Adrenal gland (tissue), 12 donors: ENCODE measurements around the gene POLE. TPM values are rescaled to one million over a fixed set of nuclear protein-coding genes. Genes with fewer than 3 reads are reported as not detected.

Experiments
- DNase-seq, 7 donors: peaks; one replicate each; pipeline ENCODE4 v3.0.0-alpha.2; 2019 to 2020
- H3K27ac ChIP-seq, 5 donors: fragments of 200-600 bp; sonication (generic) in 4 of 5; 1 replicate in 3 of 5; 2 replicates in 2 of 5; pipeline versions ENCODE4 v1.5.1 to v1.8.0; 2016 to 2020; ENCODE audit warnings: mild to moderate bottlenecking in 1 of 5
- H3K27me3 ChIP-seq: fragments of 200-600 bp; 2 replicates; pipeline ENCODE4 v1.8.0; 2021
- H3K36me3 ChIP-seq, 2 donors: fragments of 200-600 bp; replicated peaks in 1 of 2; 1 replicate in 1 of 2; 2 replicates in 1 of 2; pipeline versions ENCODE4 v1.5.1 to v1.8.0; 2018 to 2022
- H3K4me1 ChIP-seq, 2 donors: fragments of 200-600 bp; replicated peaks in 1 of 2; 1 replicate in 1 of 2; 2 replicates in 1 of 2; pipeline versions ENCODE4 v1.5.1 to v1.8.0; 2018 to 2021
- H3K4me3 ChIP-seq, 4 donors: fragments of 200-600 bp; sonication (generic) in 3 of 4; one replicate each; pipeline ENCODE4 v1.5.1; 2016 to 2018
- H3K9me3 ChIP-seq, 3 donors: fragments of 200-600 bp; sonication (generic) in 1 of 3; replicated peaks in 1 of 3; 1 replicate in 2 of 3; 2 replicates in 1 of 3; pipeline versions ENCODE4 v1.5.1 to v1.8.0; 2016 to 2021
- POLR2A ChIP-seq, 2 donors: fragments of 450-650 bp; IDR thresholded peaks; one replicate each; pipeline ENCODE4 v1.6.1; 2017; ENCODE audit warnings: antibody characterized with exemption in 2 of 2, mild to moderate bottlenecking in 2 of 2, moderate library complexity in 1 of 2
- WGBS, 4 donors: extraction: QIAGEN DNeasy Blood & Tissue Kit in 2 of 4; methylation state at CpG; one replicate each; pipeline versions ENCODE4 v1.1.5 to v1.1.7; 2013 to 2017; 5-methylcytosine and 5-hydroxymethylcytosine counted together
- intact Hi-C, 2 donors: fragments of 100-400 bp; cut with DNase I; formaldehyde crosslinking; loops; one replicate each; pipeline versions ENCODE4 v1.14.1 to v1.15.0; 2022 to 2023
- polyA plus RNA-seq, 3 donors: library from polyadenylated mRNA; stranded (reverse); fragments of 200-250 nt in 2 of 3; fragments of 350-450 nt in 1 of 3; fragmentation: Illumina TruSeq in 1 of 3; extraction: RNeasy Lipid Tissue Mini Kit (QIAGEN cat#74804) in 1 of 3; gene quantifications; one replicate each; pipeline ENCODE4 v1.2.3, GENCODE V29; 2013 to 2014
- total RNA-seq, 9 donors: library from RNA; depleted of rRNA in 4 of 9; stranded (reverse); fragments of >200 nt in 4 of 9; fragments of 120-200 nt in 1 of 9; fragmentation: NEBNext Ultra II Directional in 1 of 9; extraction: Animal tissue kit (Norgen Biotek cat#: 25700) in 1 of 9; gene quantifications; one replicate each; pipeline versions ENCODE4 v1.1.0 to v1.2.4, GENCODE V29; 2013 to 2023
- TF ChIP-seq, protein P1 (sequence below), 6 experiments: fragments of 450-650 bp in 4 of 6; fragments of 200-600 bp in 2 of 6; sonication (generic) in 1 of 6; IDR thresholded peaks; 1 replicate in 5 of 6; 2 replicates in 1 of 6; pipeline versions ENCODE4 v1.5.1 to v1.8.0; 2016 to 2021; ENCODE audit warnings: antibody characterized with exemption in 6 of 6, mild to moderate bottlenecking in 2 of 6, moderate library complexity in 1 of 6
- donor health status: healthy with polysubstance abuse.
- donor health status: Bipolar disorder and iron deficiency.
- donor health status: DM: yes; HTN: yes; CAD: no.
- donor health status: DM: no; HTN: no; CAD: no.
- donor health status: DM: no; HTN: no; CAD: no.
- donor health status: DM: yes; HTN: yes; CAD: no.

Gene POLE
- total and polyA plus RNA-seq, 12 donors = 4.0 to 43.2 (median 16.1) TPM

- 88 to 95% (median 92%) methylated on average over 17 to 18 of the region's 18 CpGs for WGBS, 4 donors
- H3K9me3 ChIP-seq = no peaks in the 10 kb centered on the region
- TF ChIP-seq, protein P1, sequence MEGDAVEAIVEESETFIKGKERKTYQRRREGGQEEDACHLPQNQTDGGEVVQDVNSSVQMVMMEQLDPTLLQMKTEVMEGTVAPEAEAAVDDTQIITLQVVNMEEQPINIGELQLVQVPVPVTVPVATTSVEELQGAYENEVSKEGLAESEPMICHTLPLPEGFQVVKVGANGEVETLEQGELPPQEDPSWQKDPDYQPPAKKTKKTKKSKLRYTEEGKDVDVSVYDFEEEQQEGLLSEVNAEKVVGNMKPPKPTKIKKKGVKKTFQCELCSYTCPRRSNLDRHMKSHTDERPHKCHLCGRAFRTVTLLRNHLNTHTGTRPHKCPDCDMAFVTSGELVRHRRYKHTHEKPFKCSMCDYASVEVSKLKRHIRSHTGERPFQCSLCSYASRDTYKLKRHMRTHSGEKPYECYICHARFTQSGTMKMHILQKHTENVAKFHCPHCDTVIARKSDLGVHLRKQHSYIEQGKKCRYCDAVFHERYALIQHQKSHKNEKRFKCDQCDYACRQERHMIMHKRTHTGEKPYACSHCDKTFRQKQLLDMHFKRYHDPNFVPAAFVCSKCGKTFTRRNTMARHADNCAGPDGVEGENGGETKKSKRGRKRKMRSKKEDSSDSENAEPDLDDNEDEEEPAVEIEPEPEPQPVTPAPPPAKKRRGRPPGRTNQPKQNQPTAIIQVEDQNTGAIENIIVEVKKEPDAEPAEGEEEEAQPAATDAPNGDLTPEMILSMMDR (IDR thresholded peaks at IDR 0.05) = no peak
- TF ChIP-seq POLR2A (IDR thresholded peaks at IDR 0.05) = no peak
- DNase-seq = no peak
- H3K4me1 ChIP-seq = no peaks in the 10 kb centered on the region
- no peak overlapping the region for H3K27ac ChIP-seq
- intact Hi-C loops = no loop called here
- peaks cover 0 to 38% of the 10 kb centered on the region in 2 donors for H3K36me3 ChIP-seq
- no peak overlapping the region for H3K4me3 ChIP-seq
- H3K27me3 ChIP-seq = no peaks in the 10 kb centered on the region
Observed at GRCh38 chr12:132637811-132638210, 49.3 kb downstream of the POLE start.

GRCh38 chr12:132635076-132635955 lies 51.8 kb downstream of the POLE start:
- Histone ChIP-seq H3K4me1 (no peaks in the 10 kb centered on the region), H3K27ac (no peak overlapping the region), H3K9me3 (no peaks in the 10 kb centered on the region), H3K27me3 (no peaks in the 10 kb centered on the region), H3K4me3 (no peak overlapping the region), H3K36me3 (peaks cover 0 to 37% of the 10 kb centered on the region in 2 donors)
- intact Hi-C loops = no loop called here
- WGBS, 4 donors = 89 to 97% (median 92%) methylated on average over 25 to 29 of the region's 29 CpGs
- TF ChIP-seq POLR2A (IDR thresholded peaks at IDR 0.05) = no peak
- DNase-seq = no peak

GRCh38 chr12:132634411-132634990 lies 52.6 kb downstream of the POLE start:
- WGBS, 4 donors = 94 to 98% (median 98%) methylated on average over 19 to 21 of the region's 21 CpGs
- TF ChIP-seq, protein P1 (IDR thresholded peaks at IDR 0.05) = no peak
- no peak for TF ChIP-seq POLR2A (IDR thresholded peaks at IDR 0.05)
- Histone ChIP-seq H3K36me3 (peaks cover 0 to 37% of the 10 kb centered on the region in 2 donors), H3K27ac (no peak overlapping the region), H3K27me3 (no peaks in the 10 kb centered on the region), H3K4me1 (no peaks in the 10 kb centered on the region), H3K4me3 (no peak overlapping the region), H3K9me3 (no peaks in the 10 kb centered on the region)
- intact Hi-C loops = no loop called here
- no peak for DNase-seq

DNA sequence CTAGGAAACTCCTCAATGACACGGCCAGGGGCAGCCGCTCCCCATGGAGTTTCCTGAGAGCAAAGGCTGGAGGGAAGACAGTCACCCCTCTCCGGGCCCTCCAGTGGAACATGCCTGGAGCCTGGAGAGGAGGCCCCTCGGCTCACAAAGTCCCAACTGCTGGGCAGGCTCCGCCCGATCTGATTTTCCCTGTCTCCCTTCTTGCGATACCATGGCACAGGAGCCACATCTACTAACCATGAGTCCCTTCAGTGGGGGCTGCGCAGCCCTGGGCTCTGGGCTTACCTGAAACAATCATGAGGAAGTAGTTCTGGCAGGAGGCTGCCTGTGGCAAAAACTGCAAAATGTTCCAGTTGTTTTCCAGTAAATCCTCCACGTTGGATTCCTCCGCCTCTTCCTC lies 53.2 kb downstream of the POLE start:
- H3K9me3 ChIP-seq = no peaks in the 10 kb centered on the region
- intact Hi-C loops = no loop called here
- peaks cover 0 to 37% of the 10 kb centered on the region in 2 donors for H3K36me3 ChIP-seq

More for the DNA sequence above, 53.2 kb downstream of the POLE start:
- WGBS, 4 donors = 87 to 95% (median 93%) methylated on average over 10 of the region's 10 CpGs
- Histone ChIP-seq H3K4me3 (no peak overlapping the region), H3K4me1 (no peaks in the 10 kb centered on the region), H3K27me3 (no peaks in the 10 kb centered on the region), H3K27ac (no peak overlapping the region)
- DNase-seq = no peak
- TF ChIP-seq, protein P1 (IDR thresholded peaks at IDR 0.05) = no peak
- TF ChIP-seq POLR2A (IDR thresholded peaks at IDR 0.05) = no peak
